ENCODE results near the gene INAVA.

The INAVA gene

GRCh38 chr1:200856716-200857357 is 37.9 kb upstream of the INAVA start:
- no peak overlapping the region for H3K4me3 ChIP-seq
- no peaks in the 10 kb centered on the region for H3K9me3 ChIP-seq
- H3K27me3 ChIP-seq, result no peaks in the 10 kb centered on the region
- intact Hi-C loops (cut with DNase I; ENCODE audit: low total_unique reads), result no loop called here
- no peak overlapping the region for H3K27ac ChIP-seq
- peaks cover 0 to 9% (median 0%) of the 10 kb centered on the region in 4 donors for H3K4me1 ChIP-seq
- H3K36me3 ChIP-seq, result peaks cover 45 to 59% (median 53%) of the 10 kb centered on the region in 3 donors
- TF ChIP-seq, protein P1, sequence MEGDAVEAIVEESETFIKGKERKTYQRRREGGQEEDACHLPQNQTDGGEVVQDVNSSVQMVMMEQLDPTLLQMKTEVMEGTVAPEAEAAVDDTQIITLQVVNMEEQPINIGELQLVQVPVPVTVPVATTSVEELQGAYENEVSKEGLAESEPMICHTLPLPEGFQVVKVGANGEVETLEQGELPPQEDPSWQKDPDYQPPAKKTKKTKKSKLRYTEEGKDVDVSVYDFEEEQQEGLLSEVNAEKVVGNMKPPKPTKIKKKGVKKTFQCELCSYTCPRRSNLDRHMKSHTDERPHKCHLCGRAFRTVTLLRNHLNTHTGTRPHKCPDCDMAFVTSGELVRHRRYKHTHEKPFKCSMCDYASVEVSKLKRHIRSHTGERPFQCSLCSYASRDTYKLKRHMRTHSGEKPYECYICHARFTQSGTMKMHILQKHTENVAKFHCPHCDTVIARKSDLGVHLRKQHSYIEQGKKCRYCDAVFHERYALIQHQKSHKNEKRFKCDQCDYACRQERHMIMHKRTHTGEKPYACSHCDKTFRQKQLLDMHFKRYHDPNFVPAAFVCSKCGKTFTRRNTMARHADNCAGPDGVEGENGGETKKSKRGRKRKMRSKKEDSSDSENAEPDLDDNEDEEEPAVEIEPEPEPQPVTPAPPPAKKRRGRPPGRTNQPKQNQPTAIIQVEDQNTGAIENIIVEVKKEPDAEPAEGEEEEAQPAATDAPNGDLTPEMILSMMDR (IDR thresholded peaks at IDR 0.05), result no peak
- DNase-seq, result no peak

DNA sequence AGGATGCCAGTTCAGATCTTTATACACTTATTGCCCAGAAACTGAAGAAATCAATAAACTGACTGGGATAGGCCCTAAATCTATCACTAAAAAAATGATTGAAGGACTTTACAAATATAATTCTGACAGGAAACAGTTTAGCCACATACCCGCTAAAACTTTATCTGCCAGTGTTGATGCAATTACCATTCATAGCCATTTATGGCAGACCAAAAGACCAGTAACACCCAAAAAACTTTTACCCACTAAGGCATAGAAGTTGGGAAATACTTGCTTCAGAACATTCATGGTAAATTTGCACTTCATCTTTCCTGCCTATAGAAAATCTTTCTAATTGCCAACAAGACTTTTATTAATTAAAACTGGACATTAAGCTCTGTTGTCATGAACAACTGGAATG is 36.9 kb upstream of the INAVA start:
- no peak for DNase-seq
- Histone ChIP-seq H3K4me3 (no peak overlapping the region), H3K9me3 (no peaks in the 10 kb centered on the region), H3K36me3 (peaks cover 42 to 54% (median 48%) of the 10 kb centered on the region in 3 donors), H3K27ac (no peak overlapping the region), H3K4me1 (peaks cover 0 to 9% (median 0%) of the 10 kb centered on the region in 4 donors), H3K27me3 (no peaks in the 10 kb centered on the region)
- intact Hi-C loops (cut with DNase I; ENCODE audit: low total_unique reads), result no loop called here
- TF ChIP-seq, protein P1 (IDR thresholded peaks at IDR 0.05), result no peak

GRCh38 chr1:200861937-200862647 is 32.6 kb upstream of the INAVA start:
- peaks cover 0 to 9% (median 2%) of the 10 kb centered on the region in 4 donors for H3K4me1 ChIP-seq
- H3K9me3 ChIP-seq, result no peaks in the 10 kb centered on the region
- TF ChIP-seq, protein P1 (IDR thresholded peaks at IDR 0.05), result no peak
- intact Hi-C loops (cut with DNase I; ENCODE audit: low total_unique reads), result no loop called here
- H3K27me3 ChIP-seq, result no peaks in the 10 kb centered on the region
- no peak overlapping the region for H3K27ac ChIP-seq
- no peak for DNase-seq
- peaks cover 18 to 25% (median 24%) of the 10 kb centered on the region in 3 donors for H3K36me3 ChIP-seq
- H3K4me3 ChIP-seq, result no peak overlapping the region

DNA sequence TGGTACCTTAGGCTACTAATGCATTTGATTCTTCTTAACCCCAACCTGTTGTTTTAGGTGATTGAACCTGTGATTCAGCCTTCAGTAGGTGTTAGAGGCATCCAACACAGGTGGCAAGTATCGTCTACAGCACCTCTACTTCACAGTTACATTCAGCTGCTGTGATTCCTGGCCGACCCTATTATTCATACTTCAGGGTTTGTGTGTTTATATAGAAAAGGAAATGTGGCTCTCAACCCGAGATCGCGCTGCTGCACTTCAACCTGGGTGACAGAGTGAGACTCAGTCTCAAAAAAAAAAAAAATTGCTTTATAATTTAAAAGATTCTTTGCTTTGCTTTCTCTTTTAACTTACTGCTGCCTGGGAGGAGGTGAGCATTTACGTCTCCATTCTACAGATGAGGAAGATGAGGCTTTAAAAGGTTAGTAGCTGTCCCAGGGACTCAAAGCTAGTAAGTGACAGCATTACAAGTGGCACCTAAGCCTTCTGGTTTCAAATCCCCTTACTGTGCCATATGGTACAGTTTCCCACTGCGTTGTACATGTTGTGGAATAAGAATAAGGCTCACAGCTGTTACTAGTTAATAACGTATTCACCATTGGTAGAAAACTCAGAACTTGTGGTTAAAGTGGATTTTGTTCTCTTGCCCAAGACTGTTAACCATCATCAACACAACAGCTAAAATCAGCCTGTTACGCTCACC is 31.8 kb upstream of the INAVA start:
- TF ChIP-seq, protein P1 (IDR thresholded peaks at IDR 0.05), result no peak
- Histone ChIP-seq H3K4me1 (peaks cover 0 to 7% (median 2%) of the 10 kb centered on the region in 4 donors), H3K9me3 (no peaks in the 10 kb centered on the region), H3K36me3 (peaks cover 10 to 17% (median 17%) of the 10 kb centered on the region in 3 donors), H3K27me3 (no peaks in the 10 kb centered on the region), H3K27ac (no peak overlapping the region), H3K4me3 (no peak overlapping the region)
- intact Hi-C loops (cut with DNase I; ENCODE audit: low total_unique reads), result no loop called here
- DNase-seq, result no peak

GRCh38 chr1:200866116-200866515 is 28.6 kb upstream of the INAVA start:
- TF ChIP-seq, protein P1 (IDR thresholded peaks at IDR 0.05), result no peak
- H3K27me3 ChIP-seq, result peaks cover 0 to 23% of the 10 kb centered on the region in 2 donors
- H3K4me3 ChIP-seq, result no peak overlapping the region
- H3K4me1 ChIP-seq, result peaks cover 0 to 7% (median 2%) of the 10 kb centered on the region in 4 donors
- DNase-seq, result no peak
- no peak overlapping the region for H3K27ac ChIP-seq
- H3K36me3 ChIP-seq, result peaks cover 8 to 14% (median 13%) of the 10 kb centered on the region in 3 donors
- intact Hi-C loops (cut with DNase I; ENCODE audit: low total_unique reads), result no loop called here
- H3K9me3 ChIP-seq, result no peaks in the 10 kb centered on the region
